ENCODE data around the gene PFDN1.

DNA sequence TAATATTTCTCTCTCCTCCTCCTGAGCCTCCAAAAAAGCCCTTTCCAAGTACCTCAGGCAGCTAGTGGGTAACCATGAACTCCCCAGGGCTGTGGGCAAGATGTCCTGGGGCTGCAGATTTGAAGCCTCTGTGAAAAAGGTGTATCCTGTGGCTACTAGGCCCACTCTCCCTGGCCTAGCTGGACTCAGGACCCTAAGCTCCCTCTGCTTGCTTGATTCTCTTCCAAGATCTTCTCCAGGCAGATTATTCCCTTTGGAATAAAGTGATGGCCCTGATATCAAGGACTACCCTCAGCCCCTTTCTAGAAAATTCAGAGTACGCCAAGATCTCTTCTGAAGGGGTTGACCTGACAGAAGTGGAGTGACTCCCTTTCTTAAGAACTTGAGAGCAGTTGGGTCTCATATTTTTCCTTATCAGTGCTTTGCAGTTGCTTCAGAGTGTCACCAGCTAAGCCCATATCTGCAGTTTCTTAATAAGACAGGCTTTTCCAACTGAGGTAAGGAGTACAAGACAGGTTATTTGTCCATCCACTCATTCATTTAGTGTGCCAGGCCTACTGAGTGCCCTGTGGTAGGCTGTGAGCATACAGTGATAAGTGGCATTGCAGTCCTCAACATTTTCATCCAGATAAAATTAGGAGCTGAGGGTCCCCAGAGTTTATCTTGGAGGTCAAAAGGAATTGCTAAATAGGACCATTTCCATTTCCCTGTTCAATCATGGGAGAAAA lies 85.4 kb downstream of the PFDN1 start:
- TF ChIP-seq ZNF232 (CRISPR knock-in tag; IDR thresholded peaks at IDR 0.05) (no peak), POLR2A (conservative IDR thresholded peaks at IDR 0.05) (no peak), ZNF134 (CRISPR knock-in tag; conservative IDR thresholded peaks at IDR 0.05) (no peak), C11orf30 (IDR thresholded peaks at IDR 0.05; ENCODE audit: low read depth) (no peak), SMARCA4 (IDR thresholded peaks at IDR 0.05) (peak; percentile 99), CBFB (CRISPR knock-in tag; IDR thresholded peaks at IDR 0.05) (no peak), CHD2 (IDR thresholded peaks at IDR 0.05; ENCODE audit: low read depth, low read length) (no peak), RCOR1 (IDR thresholded peaks at IDR 0.05; ENCODE audit: borderline replicate concordance in 1 of 2, low read depth in 2 of 2, low read length in 2 of 2) (peak; percentile 53 to 86; a peak in 3 of 4 replicates)
- TF ChIP-seq, protein P1, sequence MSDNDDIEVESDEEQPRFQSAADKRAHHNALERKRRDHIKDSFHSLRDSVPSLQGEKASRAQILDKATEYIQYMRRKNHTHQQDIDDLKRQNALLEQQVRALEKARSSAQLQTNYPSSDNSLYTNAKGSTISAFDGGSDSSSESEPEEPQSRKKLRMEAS (CRISPR knock-in tag; IDR thresholded peaks at IDR 0.05): no peak
- TF ChIP-seq, protein P2, sequence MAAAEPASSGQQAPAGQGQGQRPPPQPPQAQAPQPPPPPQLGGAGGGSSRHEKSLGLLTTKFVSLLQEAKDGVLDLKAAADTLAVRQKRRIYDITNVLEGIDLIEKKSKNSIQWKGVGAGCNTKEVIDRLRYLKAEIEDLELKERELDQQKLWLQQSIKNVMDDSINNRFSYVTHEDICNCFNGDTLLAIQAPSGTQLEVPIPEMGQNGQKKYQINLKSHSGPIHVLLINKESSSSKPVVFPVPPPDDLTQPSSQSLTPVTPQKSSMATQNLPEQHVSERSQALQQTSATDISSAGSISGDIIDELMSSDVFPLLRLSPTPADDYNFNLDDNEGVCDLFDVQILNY (CRISPR knock-in tag; IDR thresholded peaks at IDR 0.05): no peak
- TF ChIP-seq, protein P3, sequence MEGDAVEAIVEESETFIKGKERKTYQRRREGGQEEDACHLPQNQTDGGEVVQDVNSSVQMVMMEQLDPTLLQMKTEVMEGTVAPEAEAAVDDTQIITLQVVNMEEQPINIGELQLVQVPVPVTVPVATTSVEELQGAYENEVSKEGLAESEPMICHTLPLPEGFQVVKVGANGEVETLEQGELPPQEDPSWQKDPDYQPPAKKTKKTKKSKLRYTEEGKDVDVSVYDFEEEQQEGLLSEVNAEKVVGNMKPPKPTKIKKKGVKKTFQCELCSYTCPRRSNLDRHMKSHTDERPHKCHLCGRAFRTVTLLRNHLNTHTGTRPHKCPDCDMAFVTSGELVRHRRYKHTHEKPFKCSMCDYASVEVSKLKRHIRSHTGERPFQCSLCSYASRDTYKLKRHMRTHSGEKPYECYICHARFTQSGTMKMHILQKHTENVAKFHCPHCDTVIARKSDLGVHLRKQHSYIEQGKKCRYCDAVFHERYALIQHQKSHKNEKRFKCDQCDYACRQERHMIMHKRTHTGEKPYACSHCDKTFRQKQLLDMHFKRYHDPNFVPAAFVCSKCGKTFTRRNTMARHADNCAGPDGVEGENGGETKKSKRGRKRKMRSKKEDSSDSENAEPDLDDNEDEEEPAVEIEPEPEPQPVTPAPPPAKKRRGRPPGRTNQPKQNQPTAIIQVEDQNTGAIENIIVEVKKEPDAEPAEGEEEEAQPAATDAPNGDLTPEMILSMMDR (IDR thresholded peaks at IDR 0.05 in 2 of 3, conservative IDR thresholded peaks at IDR 0.05 in 1 of 3; ENCODE audit: insufficient read depth in 2 of 3, low read depth in 1 of 3, low read length in 3 of 3): no peak; a peak in 1 of 6 replicates
- TF ChIP-seq, protein P4, sequence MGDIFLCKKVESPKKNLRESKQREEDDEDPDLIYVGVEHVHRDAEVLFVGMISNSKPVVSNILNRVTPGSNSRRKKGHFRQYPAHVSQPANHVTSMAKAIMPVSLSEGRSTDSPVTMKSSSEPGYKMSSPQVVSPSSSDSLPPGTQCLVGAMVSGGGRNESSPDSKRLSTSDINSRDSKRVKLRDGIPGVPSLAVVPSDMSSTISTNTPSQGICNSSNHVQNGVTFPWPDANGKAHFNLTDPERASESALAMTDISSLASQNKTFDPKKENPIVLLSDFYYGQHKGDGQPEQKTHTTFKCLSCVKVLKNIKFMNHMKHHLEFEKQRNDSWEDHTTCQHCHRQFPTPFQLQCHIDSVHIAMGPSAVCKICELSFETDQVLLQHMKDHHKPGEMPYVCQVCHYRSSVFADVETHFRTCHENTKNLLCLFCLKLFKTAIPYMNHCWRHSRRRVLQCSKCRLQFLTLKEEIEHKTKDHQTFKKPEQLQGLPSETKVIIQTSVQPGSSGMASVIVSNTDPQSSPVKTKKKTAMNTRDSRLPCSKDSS (IDR thresholded peaks at IDR 0.05; ENCODE audit: low read depth, partially characterized antibody): no peak
- TF ChIP-seq, protein P5, sequence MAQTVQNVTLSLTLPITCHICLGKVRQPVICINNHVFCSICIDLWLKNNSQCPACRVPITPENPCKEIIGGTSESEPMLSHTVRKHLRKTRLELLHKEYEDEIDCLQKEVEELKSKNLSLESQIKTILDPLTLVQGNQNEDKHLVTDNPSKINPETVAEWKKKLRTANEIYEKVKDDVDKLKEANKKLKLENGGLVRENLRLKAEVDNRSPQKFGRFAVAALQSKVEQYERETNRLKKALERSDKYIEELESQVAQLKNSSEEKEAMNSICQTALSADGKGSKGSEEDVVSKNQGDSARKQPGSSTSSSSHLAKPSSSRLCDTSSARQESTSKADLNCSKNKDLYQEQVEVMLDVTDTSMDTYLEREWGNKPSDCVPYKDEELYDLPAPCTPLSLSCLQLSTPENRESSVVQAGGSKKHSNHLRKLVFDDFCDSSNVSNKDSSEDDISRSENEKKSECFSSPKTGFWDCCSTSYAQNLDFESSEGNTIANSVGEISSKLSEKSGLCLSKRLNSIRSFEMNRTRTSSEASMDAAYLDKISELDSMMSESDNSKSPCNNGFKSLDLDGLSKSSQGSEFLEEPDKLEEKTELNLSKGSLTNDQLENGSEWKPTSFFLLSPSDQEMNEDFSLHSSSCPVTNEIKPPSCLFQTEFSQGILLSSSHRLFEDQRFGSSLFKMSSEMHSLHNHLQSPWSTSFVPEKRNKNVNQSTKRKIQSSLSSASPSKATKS (CRISPR knock-in tag; IDR thresholded peaks at IDR 0.05): no peak
- TF ChIP-seq, protein P6, sequence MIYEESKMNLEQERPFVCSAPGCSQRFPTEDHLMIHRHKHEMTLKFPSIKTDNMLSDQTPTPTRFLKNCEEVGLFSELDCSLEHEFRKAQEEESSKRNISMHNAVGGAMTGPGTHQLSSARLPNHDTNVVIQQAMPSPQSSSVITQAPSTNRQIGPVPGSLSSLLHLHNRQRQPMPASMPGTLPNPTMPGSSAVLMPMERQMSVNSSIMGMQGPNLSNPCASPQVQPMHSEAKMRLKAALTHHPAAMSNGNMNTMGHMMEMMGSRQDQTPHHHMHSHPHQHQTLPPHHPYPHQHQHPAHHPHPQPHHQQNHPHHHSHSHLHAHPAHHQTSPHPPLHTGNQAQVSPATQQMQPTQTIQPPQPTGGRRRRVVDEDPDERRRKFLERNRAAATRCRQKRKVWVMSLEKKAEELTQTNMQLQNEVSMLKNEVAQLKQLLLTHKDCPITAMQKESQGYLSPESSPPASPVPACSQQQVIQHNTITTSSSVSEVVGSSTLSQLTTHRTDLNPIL (CRISPR knock-in tag; IDR thresholded peaks at IDR 0.05): no peak

All from K562 (cell line).